H9 (cell line): ENCODE measurements around the gene STAB2. TPM values are rescaled to one million over a fixed set of nuclear protein-coding genes. Genes with fewer than 3 reads are reported as not detected.

Experiments used
- DNase-seq: peaks from one replicate; pipeline ENCODE4 v3.0.0-alpha.2; 2017
- H2AFZ ChIP-seq: one replicate; pipeline ENCODE4 v1.6.1; 2013; ENCODE audit warnings: mild to moderate bottlenecking, low read length, control low read depth, moderate library complexity
- H2AK5ac ChIP-seq: 2 replicates; pipeline ENCODE4 v1.6.1; 2013; ENCODE audit warnings: low read length, control low read depth, mixed read lengths; ENCODE audit not compliant: insufficient read length
- H2BK120ac ChIP-seq: one replicate; pipeline ENCODE4 v1.6.1; 2013; ENCODE audit warnings: low read depth, mild to moderate bottlenecking, low read length, control low read depth, inconsistent platforms; ENCODE audit not compliant: poor library complexity, severe bottlenecking
- H2BK12ac ChIP-seq: 2 replicates; pipeline ENCODE4 v1.6.1; 2013; ENCODE audit warnings: low read length, control low read depth, mixed read lengths, low read depth; ENCODE audit not compliant: insufficient read length
- H2BK15ac ChIP-seq: 2 replicates; pipeline ENCODE4 v1.6.1; 2013; ENCODE audit warnings: low read depth, low read length, control low read depth
- H2BK20ac ChIP-seq: one replicate; pipeline ENCODE4 v1.6.1; 2013; ENCODE audit warnings: low read depth, mild to moderate bottlenecking, low read length, control low read depth, inconsistent platforms; ENCODE audit not compliant: poor library complexity, severe bottlenecking
- H2BK5ac ChIP-seq: 2 replicates; pipeline ENCODE4 v1.6.1; 2013; ENCODE audit warnings: low read length, control low read depth, mixed read lengths; ENCODE audit not compliant: insufficient read length
- H3K14ac ChIP-seq: 2 replicates; pipeline ENCODE4 v1.6.1; 2013; ENCODE audit warnings: low read length, control low read depth; ENCODE audit not compliant: insufficient read depth
- H3K18ac ChIP-seq: 2 replicates; pipeline ENCODE4 v1.6.1; 2013; ENCODE audit warnings: low read depth, mild to moderate bottlenecking, mixed read lengths, low read length, control low read depth; ENCODE audit not compliant: insufficient read length
- H3K23ac ChIP-seq: 2 replicates; pipeline ENCODE4 v1.6.1; 2013; ENCODE audit warnings: low read length, control low read depth, mixed read lengths, low read depth; ENCODE audit not compliant: insufficient read length
- H3K23me2 ChIP-seq: 2 replicates; pipeline ENCODE4 v1.6.1; 2013; ENCODE audit warnings: low read depth, mild to moderate bottlenecking, mixed read lengths, low read length, control low read depth; ENCODE audit not compliant: insufficient read length, poor library complexity, severe bottlenecking
- H3K27ac ChIP-seq: 2 replicates; pipeline ENCODE4 v1.5.1; 2013; ENCODE audit warnings: low read length, control low read depth, mixed read lengths, low read depth; ENCODE audit not compliant: insufficient read length
- H3K27me3 ChIP-seq: 2 replicates; pipeline ENCODE4 v1.6.1; 2013; ENCODE audit warnings: low read length, control low read depth, inconsistent platforms; ENCODE audit not compliant: insufficient read depth
- H3K4ac ChIP-seq: 2 replicates; pipeline ENCODE4 v1.6.1; 2013; ENCODE audit warnings: low read depth, mild to moderate bottlenecking, control low read depth, inconsistent platforms, low read length, moderate library complexity
- H3K4me1 ChIP-seq: 2 replicates; pipeline ENCODE4 v1.6.1; 2013; ENCODE audit warnings: low read length, control low read depth, inconsistent platforms; ENCODE audit not compliant: insufficient read depth
- H3K4me2 ChIP-seq: 2 replicates; pipeline ENCODE4 v1.6.1; 2013; ENCODE audit warnings: low read length, control low read depth, mixed read lengths; ENCODE audit not compliant: insufficient read length, insufficient read depth
- H3K56ac ChIP-seq: 2 replicates; pipeline ENCODE4 v1.6.1; 2013; ENCODE audit warnings: low read depth, mild to moderate bottlenecking, mixed read lengths, low read length, control low read depth; ENCODE audit not compliant: insufficient read length
- H3K79me1 ChIP-seq: 2 replicates; pipeline ENCODE4 v1.6.1; 2013; ENCODE audit warnings: low read depth, mild to moderate bottlenecking, moderate library complexity, low read length, control low read depth, inconsistent platforms; ENCODE audit not compliant: insufficient read depth, poor library complexity, severe bottlenecking
- H3K79me2 ChIP-seq: 2 replicates; pipeline ENCODE4 v1.6.1; 2013; ENCODE audit warnings: low read length, control low read depth, inconsistent platforms; ENCODE audit not compliant: insufficient read depth
- H3K9ac ChIP-seq: 2 replicates; pipeline ENCODE4 v1.6.1; 2013; ENCODE audit warnings: low read length, control low read depth, mixed read lengths; ENCODE audit not compliant: insufficient read length; ENCODE audit errors: extremely low read depth
- H3K9me3 ChIP-seq: one replicate; pipeline ENCODE4 v1.6.1; 2013; ENCODE audit warnings: low read depth, low read length, inconsistent platforms; ENCODE audit not compliant: control insufficient read depth
- H3T11ph ChIP-seq: one replicate; pipeline ENCODE4 v1.6.1; 2013; ENCODE audit warnings: mild to moderate bottlenecking, low read length, control low read depth, inconsistent platforms
- H4K20me1 ChIP-seq: one replicate; pipeline ENCODE4 v1.6.1; 2013; ENCODE audit not compliant: control insufficient read depth, insufficient read length, insufficient read depth
- H4K5ac ChIP-seq: 2 replicates; pipeline ENCODE4 v1.6.1; 2013; ENCODE audit warnings: low read depth, mild to moderate bottlenecking, mixed read lengths, low read length, control low read depth; ENCODE audit not compliant: insufficient read length
- H4K8ac ChIP-seq: replicated peaks from 2 replicates; pipeline ENCODE4 v1.6.1; 2013; ENCODE audit warnings: low read length, control low read depth, mixed read lengths, low read depth; ENCODE audit not compliant: insufficient read length
- H4K91ac ChIP-seq: 2 replicates; pipeline ENCODE4 v1.6.1; 2013; ENCODE audit warnings: low read depth, mild to moderate bottlenecking, moderate library complexity, mixed read lengths, low read length, control low read depth; ENCODE audit not compliant: insufficient read length
- H3K27ac Mint-ChIP-seq, 3 experiments: 2 replicates in 2 of 3; 3 replicates in 1 of 3; pipeline ENCODE4 v1.8.0; 2020 to 2021; ENCODE audit warnings: mixed read lengths in 3 of 3, mild to moderate bottlenecking in 1 of 3, moderate library complexity in 1 of 3
- H3K27me3 Mint-ChIP-seq: 2 replicates; pipeline ENCODE4 v1.8.0; 2021; ENCODE audit warnings: low read depth, mild to moderate bottlenecking, moderate library complexity, mixed read lengths
- H3K36me3 Mint-ChIP-seq, 3 experiments: 2 replicates in 2 of 3; 3 replicates in 1 of 3; pipeline ENCODE4 v1.8.0; 2020 to 2021; ENCODE audit warnings: low read depth in 3 of 3, mixed read lengths in 3 of 3; ENCODE audit not compliant: insufficient read depth in 1 of 3
- H3K4me1 Mint-ChIP-seq, 2 experiments: 2 replicates each; pipeline ENCODE4 v1.8.0; 2020; ENCODE audit warnings: mixed read lengths in 2 of 2
- H3K4me3 Mint-ChIP-seq, 2 experiments: 2 replicates in 1 of 2; 3 replicates in 1 of 2; pipeline ENCODE4 v1.8.0; 2020 to 2021; ENCODE audit warnings: mild to moderate bottlenecking in 2 of 2, mixed read lengths in 2 of 2, moderate library complexity in 1 of 2
- H3K9me3 Mint-ChIP-seq, 2 experiments: 2 replicates in 1 of 2; 3 replicates in 1 of 2; pipeline ENCODE4 v1.8.0; 2020; ENCODE audit warnings: mild to moderate bottlenecking in 2 of 2, mixed read lengths in 2 of 2, moderate library complexity in 1 of 2
- WGBS: extraction: QIAGEN DNeasy Blood & Tissue Kit; methylation state at CpG from one replicate; pipeline ENCODE4 v1.1.7; 2013; ENCODE audit warnings: missing lambda C conversion rate, low lambda C conversion rate, mixed read lengths; ENCODE audit not compliant: insufficient read length; ENCODE audit errors: extremely low coverage; 5-methylcytosine and 5-hydroxymethylcytosine counted together
- total RNA-seq: library from RNA; stranded (reverse); gene quantifications from 2 replicates; pipeline ENCODE4 v1.2.1, GENCODE V29; 2021
- TF ChIP-seq, protein P1 (sequence below): fragments of 200-600 bp; sonication (generic); conservative IDR thresholded peaks from 3 replicates; pipeline ENCODE4 v1.8.0; 2021; ENCODE audit warnings: antibody characterized with exemption, mild to moderate bottlenecking

The STAB2 gene
- total RNA-seq, 1 experiment from 2014 or later: 0.02 TPM

DNA sequence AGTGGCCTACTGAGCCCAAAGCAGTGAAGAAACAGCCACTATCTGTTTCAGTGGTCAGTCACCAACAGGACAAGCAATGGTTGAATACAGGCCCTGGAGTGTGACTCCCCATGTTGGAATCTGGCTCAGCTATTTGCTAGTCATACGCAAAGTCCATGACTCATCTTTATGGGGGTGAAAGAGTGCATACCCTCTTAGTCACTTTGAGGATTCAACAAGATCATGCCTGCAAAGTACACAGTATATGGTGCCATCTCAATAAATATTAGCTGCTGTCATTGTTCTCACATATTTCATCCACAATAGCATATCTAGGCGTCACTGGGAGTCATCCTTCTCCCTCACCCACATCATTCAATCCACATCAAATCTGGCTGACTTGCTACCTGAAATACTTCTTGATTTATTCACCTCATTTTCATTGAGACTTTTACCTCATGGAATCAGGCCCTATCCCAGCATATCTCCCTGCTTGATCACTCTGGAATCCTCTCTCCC, 26.4 kb upstream of the STAB2 start:
- Histone ChIP-seq H3K56ac (no peak overlapping the region), H4K20me1 (no peaks in the 10 kb centered on the region), H3K14ac (no peak overlapping the region), H4K5ac (no peak overlapping the region), H3K4me2 (no peak overlapping the region), H3K18ac (no peak overlapping the region), H3K9me3 (no peaks in the 10 kb centered on the region), H4K91ac (no peak overlapping the region), H2BK20ac (no peak overlapping the region), H3K27ac (no peak overlapping the region), H3K9ac (no peak overlapping the region), H2BK12ac (no peak overlapping the region), H3K4ac (no peak overlapping the region), H2BK120ac (no peak overlapping the region), H2AFZ (no peak overlapping the region), H3K79me1 (no peaks in the 10 kb centered on the region), H3K79me2 (no peaks in the 10 kb centered on the region), H2BK5ac (no peak overlapping the region), H2AK5ac (no peak overlapping the region), H3K23ac (no peak overlapping the region), H3K4me1 (no peaks in the 10 kb centered on the region), H3T11ph (no peak overlapping the region), H3K23me2 (no peaks in the 10 kb centered on the region), H4K8ac (no peak overlapping the region), H3K27me3 (no peaks in the 10 kb centered on the region), H2BK15ac (no peak overlapping the region)
- no peak overlapping the region for H3K27ac Mint-ChIP-seq
- no CpG with 5 or more reads among the region's 2 CpGs for WGBS
- TF ChIP-seq, protein P1, sequence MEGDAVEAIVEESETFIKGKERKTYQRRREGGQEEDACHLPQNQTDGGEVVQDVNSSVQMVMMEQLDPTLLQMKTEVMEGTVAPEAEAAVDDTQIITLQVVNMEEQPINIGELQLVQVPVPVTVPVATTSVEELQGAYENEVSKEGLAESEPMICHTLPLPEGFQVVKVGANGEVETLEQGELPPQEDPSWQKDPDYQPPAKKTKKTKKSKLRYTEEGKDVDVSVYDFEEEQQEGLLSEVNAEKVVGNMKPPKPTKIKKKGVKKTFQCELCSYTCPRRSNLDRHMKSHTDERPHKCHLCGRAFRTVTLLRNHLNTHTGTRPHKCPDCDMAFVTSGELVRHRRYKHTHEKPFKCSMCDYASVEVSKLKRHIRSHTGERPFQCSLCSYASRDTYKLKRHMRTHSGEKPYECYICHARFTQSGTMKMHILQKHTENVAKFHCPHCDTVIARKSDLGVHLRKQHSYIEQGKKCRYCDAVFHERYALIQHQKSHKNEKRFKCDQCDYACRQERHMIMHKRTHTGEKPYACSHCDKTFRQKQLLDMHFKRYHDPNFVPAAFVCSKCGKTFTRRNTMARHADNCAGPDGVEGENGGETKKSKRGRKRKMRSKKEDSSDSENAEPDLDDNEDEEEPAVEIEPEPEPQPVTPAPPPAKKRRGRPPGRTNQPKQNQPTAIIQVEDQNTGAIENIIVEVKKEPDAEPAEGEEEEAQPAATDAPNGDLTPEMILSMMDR: no peak
- no peaks in the 10 kb centered on the region; the same call in 1 of the 2 replicates for H3K27me3 Mint-ChIP-seq
- H3K9me3 Mint-ChIP-seq: peaks cover 6 to 16% of the 10 kb centered on the region in 2 experiments; a peak in 4 of 5 replicates
- no peak overlapping the region; a peak in 1 of 5 replicates for H3K4me3 Mint-ChIP-seq
- peaks cover 0 to 5% of the 10 kb centered on the region in 2 experiments; a peak in 2 of 4 replicates for H3K4me1 Mint-ChIP-seq
- H3K36me3 Mint-ChIP-seq: 0 out of 7 replicates have a peak, but pooled peaks cover 0 to 2% (median 0%) of the 10 kb centered on the region in 3 experiments
- no peak for DNase-seq
